ENCODE data around the gene PLCB2.

The PLCB2 gene

GRCh38 chr15:40327457-40327856, 19.7 kb upstream of the PLCB2 start:
- no peak for DNase-seq (ENCODE audit: low spot score)

- DNase-seq (ENCODE audit: low spot score): no peak
Measured at GRCh38 chr15:40325700-40326099, 18.0 kb upstream of the PLCB2 start.

- DNase-seq (ENCODE audit: low spot score): no peak
Measured at GRCh38 chr15:40325188-40325587, 17.5 kb upstream of the PLCB2 start.

GRCh38 chr15:40323953-40324937, 16.5 kb upstream of the PLCB2 start:
- DNase-seq (ENCODE audit: low spot score): no peak

- DNase-seq (ENCODE audit: low spot score): peak; percentile 79
Measured at GRCh38 chr15:40323239-40323952, 15.7 kb upstream of the PLCB2 start, which contains the start of gene INAFM2. Gene INAFM2 (plus strand): TSS chr15:40323692. CDS start chr15:40324056, 364 bp downstream.

- DNase-seq (ENCODE audit: low spot score): no peak
Measured at GRCh38 chr15:40322531-40323238, 14.9 kb upstream of the PLCB2 start.

GRCh38 chr15:40320931-40321371, 13.2 kb upstream of the PLCB2 start:
- peak; percentile 81 for DNase-seq (ENCODE audit: low spot score)

GRCh38 chr15:40320409-40320808, 12.7 kb upstream of the PLCB2 start:
- DNase-seq (ENCODE audit: low spot score): no peak

- DNase-seq (ENCODE audit: low spot score): no peak
Measured at GRCh38 chr15:40317580-40317979, 9.8 kb upstream of the PLCB2 start.

GRCh38 chr15:40316931-40317330, 9.2 kb upstream of the PLCB2 start:
- no peak for DNase-seq (ENCODE audit: low spot score)

GRCh38 chr15:40314723-40315276, 7.1 kb upstream of the PLCB2 start:
- no peak for DNase-seq (ENCODE audit: low spot score)

GRCh38 chr15:40313531-40314398, 6.0 kb upstream of the PLCB2 start:
- no peak for DNase-seq (ENCODE audit: low spot score)

GRCh38 chr15:40312370-40313158, 4.8 kb upstream of the PLCB2 start:
- DNase-seq (ENCODE audit: low spot score): no peak

GRCh38 chr15:40310993-40311392, 3.3 kb upstream of the PLCB2 start:
- no peak for DNase-seq (ENCODE audit: low spot score)

GRCh38 chr15:40310001-40310959, 2.5 kb upstream of the PLCB2 start:
- no peak for DNase-seq (ENCODE audit: low spot score)

- no peak for DNase-seq (ENCODE audit: low spot score)
Measured at GRCh38 chr15:40309344-40309862, 1.7 kb upstream of the PLCB2 start.

- DNase-seq (ENCODE audit: low spot score): no peak
Measured at GRCh38 chr15:40306908-40307307, 827 bp downstream of the PLCB2 start.

GRCh38 chr15:40306371-40306770, 1.4 kb downstream of the PLCB2 start:
- peak; percentile 51 for DNase-seq (ENCODE audit: low spot score)

- no peak for DNase-seq (ENCODE audit: low spot score)
Measured at GRCh38 chr15:40305281-40305680, 2.5 kb downstream of the PLCB2 start.
